Upper lobe of left lung (tissue), 4 donors: ENCODE measurements around the gene SLC25A27.

Source experiments
- CTCF ChIP-seq, 6 experiments: fragments of 450-650 bp in 4 of 6; fragments of 200-600 bp in 2 of 6; sonication (generic) in 2 of 6; IDR thresholded peaks; one replicate each; pipeline ENCODE4 v1.5.1; 2016 to 2019; ENCODE audit warnings: antibody characterized with exemption in 6 of 6
- EP300 ChIP-seq, 4 donors: sonication (generic); formaldehyde crosslinking; IDR thresholded peaks; one replicate each; pipeline ENCODE4 v1.5.1; 2017; ENCODE audit warnings: antibody characterized with exemption in 4 of 4, control low read depth in 2 of 4
- POLR2A ChIP-seq, 4 donors: fragments of 450-650 bp; IDR thresholded peaks; one replicate each; pipeline ENCODE4 v1.5.1; 2016 to 2017; ENCODE audit warnings: antibody characterized with exemption in 4 of 4, mild to moderate bottlenecking in 2 of 4
- POLR2AphosphoS5 ChIP-seq, 2 donors: sonication (generic); formaldehyde crosslinking; IDR thresholded peaks; one replicate each; pipeline ENCODE4 v1.5.1; 2017; ENCODE audit warnings: antibody characterized with exemption in 2 of 2

- TF ChIP-seq POLR2AphosphoS5 (IDR thresholded peaks at IDR 0.05) (no peak), POLR2A (IDR thresholded peaks at IDR 0.05) (no peak), CTCF (IDR thresholded peaks at IDR 0.05) (no peak), EP300 (IDR thresholded peaks at IDR 0.05) (no peak)
Measured at GRCh38 chr6:46605091-46605797, 47.5 kb upstream of the SLC25A27 start.
